ENCODE data around the gene KRTAP19-7. TPM values are rescaled to one million over a fixed set of nuclear protein-coding genes. Genes with fewer than 3 reads are reported as not detected.

The KRTAP19-7 gene, protein sequence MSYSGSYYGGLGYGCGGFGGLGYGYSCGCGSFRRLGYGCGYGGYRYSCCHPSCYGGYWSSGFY
- total RNA-seq (2014; rRNA removed; shearing (Covaris generic)): not detected in 2 replicates

DNA sequence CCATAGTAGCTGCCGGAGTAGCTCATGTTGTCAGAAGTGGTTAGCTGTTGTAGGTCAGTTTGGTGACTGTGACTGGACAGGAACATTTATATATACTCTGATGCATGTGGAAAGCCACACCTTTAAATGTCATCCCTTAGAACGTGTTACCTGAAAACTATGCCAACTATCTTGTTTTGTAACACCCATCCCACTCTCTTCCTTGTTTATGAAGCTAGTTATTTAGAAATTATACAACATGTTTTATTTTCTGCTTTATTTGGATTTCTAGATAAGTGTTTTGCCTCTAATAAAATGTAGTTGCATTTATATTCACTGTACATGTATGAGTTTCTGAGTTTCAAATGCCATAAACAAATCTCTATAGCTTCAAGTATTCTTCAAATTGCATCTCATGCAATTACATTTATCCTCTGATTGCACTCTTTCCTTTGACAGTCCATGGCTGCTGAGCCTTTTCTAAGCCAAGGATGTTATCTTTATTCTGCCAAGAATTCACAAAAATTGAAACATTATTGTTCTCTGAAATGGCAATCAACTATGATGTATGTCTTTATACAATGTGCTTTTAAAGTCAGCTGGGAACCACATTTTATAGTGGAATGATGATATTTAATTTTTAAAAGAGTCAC lies at the start of gene KRTAP19-7:
Gene KRTAP19-7, minus strand, starts transcription at position 51 of the 632 bp plus-strand sequence. Its CDS starts 25 bp downstream, at position 26.
- no peak for DNase-seq (ENCODE audit: low read depth)

DNA sequence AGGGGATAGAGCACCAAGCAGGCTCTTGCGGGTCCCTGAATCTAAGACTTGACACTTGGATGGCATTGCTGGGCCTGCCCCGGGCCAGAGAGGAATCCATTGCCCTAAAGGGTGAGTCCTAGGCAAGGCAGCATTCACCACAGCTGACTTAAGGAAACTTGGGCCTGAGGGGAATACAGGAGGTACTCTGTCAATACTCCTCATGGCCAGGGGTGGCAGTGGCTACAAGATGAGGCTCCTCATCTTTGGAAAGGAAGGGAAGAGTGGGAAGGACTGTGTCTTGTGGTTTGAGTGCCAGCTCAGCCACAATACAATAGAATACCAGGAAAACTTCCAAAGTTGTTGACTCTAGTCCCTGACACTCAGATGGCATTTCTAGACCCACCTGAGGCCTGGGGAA lies 44.9 kb upstream of the KRTAP19-7 start:
- DNase-seq (ENCODE audit: low read depth): no peak

- DNase-seq (ENCODE audit: low read depth): no peak
Measured at GRCh38 chr21:30600787-30601186, 39.7 kb upstream of the KRTAP19-7 start, which contains the start of gene KRTAP22-1. TSS of gene KRTAP22-1 (plus strand) at chr21:30601087.

DNA sequence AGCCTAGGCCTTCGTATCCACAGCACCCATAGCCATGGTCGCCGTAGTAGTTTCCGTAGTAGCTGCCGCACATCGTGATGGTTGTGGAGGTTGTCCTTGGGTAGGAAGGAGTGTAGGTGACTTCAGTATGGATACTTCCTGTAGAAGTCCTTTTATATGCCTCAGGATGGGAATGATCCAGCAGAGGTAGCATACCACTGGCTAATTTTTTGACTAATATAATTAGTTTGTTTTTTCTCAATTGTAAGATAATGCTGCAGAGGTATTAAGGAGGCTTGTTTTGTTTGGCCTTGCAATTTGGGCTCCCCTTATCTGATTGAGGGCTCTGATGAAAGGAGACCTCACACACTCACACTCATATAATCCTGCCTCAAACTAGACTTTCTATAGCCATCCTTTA lies 37.7 kb upstream of the KRTAP19-7 start, which contains the start of gene KRTAP6-2:
Gene KRTAP6-2, minus strand, starts transcription at position 101 of the 400 bp plus-strand sequence. Its CDS starts 28 bp downstream, at position 73.
- DNase-seq (ENCODE audit: low read depth): no peak

DNA sequence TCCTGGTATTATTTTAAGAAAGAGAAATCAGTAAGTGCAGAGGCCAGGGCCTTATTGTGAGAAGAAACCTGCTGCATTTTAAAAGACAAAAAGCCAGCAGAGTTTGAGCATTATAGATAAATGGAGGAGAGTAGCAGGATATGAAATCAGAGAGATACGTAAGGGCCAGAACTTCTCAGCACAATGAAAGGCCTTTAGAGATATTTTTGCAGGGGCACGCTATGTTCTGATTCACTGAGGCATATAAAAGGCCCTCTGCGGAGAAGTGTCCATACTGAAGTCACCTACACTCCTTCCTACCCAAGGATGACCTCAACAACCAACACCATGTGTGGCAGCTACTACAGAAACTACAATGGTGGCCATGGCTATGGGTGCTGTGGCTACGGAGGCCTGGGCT lies 31.0 kb upstream of the KRTAP19-7 start, which contains the start of gene KRTAP6-3:
Gene KRTAP6-3, plus strand, starts transcription at position 301 of the 400 bp plus-strand sequence. Its CDS starts 6 bp downstream, at position 307.
- no peak for DNase-seq (ENCODE audit: low read depth)

GRCh38 chr21:30590297-30590696 lies 29.2 kb upstream of the KRTAP19-7 start, which contains the start of gene KRTAP22-2:
TSS of gene KRTAP22-2 (minus strand) at chr21:30590397.
- DNase-seq (ENCODE audit: low read depth): no peak

DNA sequence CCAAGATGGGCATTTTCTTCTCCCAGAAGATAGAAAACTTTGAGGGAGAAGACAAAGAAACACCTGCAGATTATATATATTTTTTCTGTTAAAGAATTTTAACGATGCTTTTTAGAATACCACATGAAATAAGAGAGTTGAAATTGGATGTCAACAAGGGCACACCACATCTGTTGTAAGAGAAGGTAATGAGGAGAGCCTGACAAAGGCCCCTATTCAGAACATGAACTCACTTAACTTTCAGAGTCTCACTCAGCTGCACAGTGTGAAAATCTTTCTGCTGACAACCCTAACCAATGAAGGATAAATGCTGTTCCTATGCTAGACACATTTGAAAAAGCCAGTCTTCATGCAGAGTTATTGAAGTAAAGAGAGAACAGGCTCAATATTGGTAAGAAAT lies 21.8 kb upstream of the KRTAP19-7 start:
- DNase-seq (ENCODE audit: low read depth): no peak

DNA sequence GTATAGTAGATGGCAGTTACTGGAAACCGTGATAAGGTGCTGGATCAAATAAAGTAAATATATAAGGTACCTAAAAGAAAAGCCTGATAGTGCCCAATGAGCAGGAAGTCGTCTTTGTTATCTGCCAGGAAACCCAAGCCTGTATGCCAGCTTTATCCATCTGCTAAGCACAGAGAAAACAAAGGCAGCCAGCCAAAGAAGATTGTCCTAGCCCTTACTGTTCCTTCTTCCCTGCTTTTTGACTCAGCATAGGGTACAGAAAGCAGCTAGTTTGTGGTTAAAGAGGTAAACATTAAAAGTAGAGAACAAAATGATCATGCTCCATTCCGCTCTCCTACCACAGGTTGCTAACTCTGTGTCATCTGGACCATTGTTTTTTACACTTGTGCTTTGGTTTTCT lies 19.0 kb upstream of the KRTAP19-7 start:
- peak; percentile 8 for DNase-seq (ENCODE audit: low read depth)

- DNase-seq (ENCODE audit: low read depth): no peak
Measured at GRCh38 chr21:30579346-30579745, 18.2 kb upstream of the KRTAP19-7 start.

DNA sequence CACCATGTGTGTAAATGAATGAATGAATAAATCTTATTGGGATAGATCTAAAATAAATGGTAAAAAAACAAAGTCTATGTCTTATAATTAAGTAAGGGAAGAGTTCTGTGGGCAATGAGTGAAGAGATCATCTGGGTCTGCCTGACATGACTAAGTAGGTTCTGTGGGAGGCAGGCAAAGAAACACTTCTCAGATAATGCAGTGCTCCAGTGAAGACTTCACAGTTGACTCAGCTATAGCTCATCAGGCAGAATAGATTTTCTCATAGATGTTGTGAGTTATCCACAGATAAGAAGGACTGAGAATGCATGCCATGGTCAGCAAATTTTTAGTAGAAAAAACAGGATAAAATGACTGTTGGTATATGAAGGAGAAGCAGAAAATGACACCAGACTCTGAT lies 16.7 kb upstream of the KRTAP19-7 start:
- DNase-seq (ENCODE audit: low read depth): peak; percentile 63

GRCh38 chr21:30567617-30568016 lies 6.5 kb upstream of the KRTAP19-7 start:
- DNase-seq (ENCODE audit: low read depth): no peak

DNA sequence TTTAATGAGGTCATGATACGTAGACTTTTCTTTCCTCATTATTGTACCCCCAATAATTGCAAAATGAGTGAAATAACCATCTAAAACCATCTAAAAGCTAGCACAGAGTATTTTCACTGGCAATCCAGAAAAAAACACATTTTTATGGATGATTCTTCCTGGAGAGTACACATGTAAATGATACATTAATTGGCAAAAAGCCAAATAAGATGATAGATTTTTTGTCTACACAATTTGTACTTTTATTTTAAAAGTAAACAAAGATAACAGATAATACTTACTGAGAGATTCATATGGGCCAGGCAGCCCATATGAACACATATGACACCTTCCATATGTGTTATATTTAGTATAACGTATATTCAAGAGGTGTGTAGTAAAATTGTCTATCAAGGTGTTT lies 2.5 kb upstream of the KRTAP19-7 start:
- no peak for DNase-seq (ENCODE audit: low read depth)

DNA sequence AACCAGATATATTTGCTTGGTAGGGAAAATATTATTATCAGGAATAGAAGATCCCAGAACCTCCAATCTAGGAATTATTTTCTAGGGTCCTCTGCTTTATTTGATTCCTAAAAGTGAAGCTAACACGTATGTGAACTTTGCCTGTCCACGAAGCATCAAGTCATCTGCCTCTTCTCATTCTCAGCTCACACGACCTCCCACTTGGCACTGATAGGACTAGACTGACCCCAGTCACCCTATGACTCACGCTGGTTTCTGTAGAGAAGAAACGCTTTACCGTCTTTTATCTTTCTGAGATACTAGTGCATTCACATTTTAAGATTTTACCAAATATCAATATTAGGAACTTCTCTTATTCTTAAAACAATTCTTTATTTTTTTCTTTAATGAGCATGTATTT lies 2.0 kb upstream of the KRTAP19-7 start:
- DNase-seq (ENCODE audit: low read depth): peak; percentile 7

DNA sequence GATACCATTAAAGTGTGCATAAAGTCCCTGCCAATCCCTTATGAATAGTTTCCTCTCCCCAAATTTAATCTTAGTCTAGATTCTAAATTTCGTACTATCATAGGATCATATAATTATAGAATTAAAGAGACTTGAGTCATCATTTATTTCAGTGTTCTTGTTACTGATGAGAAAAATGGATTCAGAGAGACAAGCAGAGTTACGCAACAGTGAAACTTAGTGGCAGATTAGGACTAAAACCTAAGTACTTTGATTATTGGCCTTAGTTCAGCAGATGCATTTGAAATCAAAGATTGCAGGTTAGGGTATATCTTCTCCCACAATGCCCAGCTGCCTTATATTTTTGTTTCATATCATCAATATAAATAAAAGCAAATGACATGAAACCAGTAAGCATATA lies 843 bp upstream of the KRTAP19-7 start:
- DNase-seq (ENCODE audit: low read depth): no peak

- DNase-seq (ENCODE audit: low read depth): no peak
Measured at GRCh38 chr21:30555095-30555494, 6.0 kb downstream of the KRTAP19-7 start.

GRCh38 chr21:30552782-30553181 lies 8.3 kb downstream of the KRTAP19-7 start:
- no peak for DNase-seq (ENCODE audit: low read depth)

GRCh38 chr21:30541764-30542163 lies 19.4 kb downstream of the KRTAP19-7 start, which contains the start of gene KRTAP19-6:
TSS of gene KRTAP19-6 (minus strand) at chr21:30541864. CDS start at chr21:30541833, 31 bp downstream.
- DNase-seq (ENCODE audit: low read depth): no peak

DNA sequence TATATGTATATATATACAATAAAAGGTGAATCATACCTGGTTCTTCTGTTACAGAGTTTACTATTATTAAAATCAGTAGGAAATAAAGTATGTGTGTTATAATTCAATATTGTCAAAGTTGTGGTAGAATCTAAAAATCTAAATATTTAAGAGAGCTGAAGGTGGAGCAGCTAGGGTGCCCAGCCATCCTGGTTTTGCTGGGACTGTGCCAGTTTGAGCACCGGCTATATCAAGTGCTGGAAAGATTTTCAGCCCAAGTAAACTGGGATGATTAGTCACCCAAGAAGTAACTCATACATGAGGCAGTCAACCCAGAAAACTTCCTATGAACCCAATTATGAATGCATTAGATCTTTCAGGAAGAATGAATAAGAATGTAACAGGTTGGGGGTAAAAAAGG lies 42.2 kb downstream of the KRTAP19-7 start:
- no peak for DNase-seq (ENCODE audit: low read depth)

DNA sequence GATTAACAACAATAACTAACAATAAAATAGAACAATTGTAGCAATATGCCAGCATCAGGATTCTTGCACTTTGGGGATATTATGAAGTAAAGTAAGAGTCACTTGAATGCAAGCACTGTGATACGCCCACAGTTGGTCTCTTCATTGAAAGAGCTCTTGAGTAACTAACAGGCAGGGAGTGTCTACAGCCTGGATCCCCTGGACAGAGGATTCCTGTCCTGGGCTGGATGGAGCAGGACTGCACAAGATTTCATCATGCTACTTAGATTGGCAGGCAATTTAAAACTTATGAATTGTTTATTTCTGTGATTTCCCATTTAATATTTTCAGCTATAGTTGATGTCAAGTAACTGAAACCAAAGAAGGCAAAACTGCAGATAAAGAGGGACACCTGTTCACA lies 45.4 kb downstream of the KRTAP19-7 start:
- no peak for DNase-seq (ENCODE audit: low read depth)
